Liver (tissue), 9 donors: ENCODE data around the gene TSPAN7. TPM values are rescaled to one million over a fixed set of nuclear protein-coding genes. Genes with fewer than 3 reads are reported as not detected.

ENCODE experiments used
- DNase-seq: peaks from one replicate; pipeline ENCODE4 v3.0.0-alpha.2; 2017; ENCODE audit warnings: low spot score
- H3K27ac ChIP-seq, 2 donors: one replicate each; pipeline ENCODE4 v1.7.0; 2013; ENCODE audit warnings: inconsistent platforms in 2 of 2, low read length in 2 of 2, control low read depth in 1 of 2, low read depth in 1 of 2, mild to moderate bottlenecking in 1 of 2
- H3K27me3 ChIP-seq, 4 donors: one replicate each; pipeline versions ENCODE4 v1.6.1 to v1.7.0; 2013; ENCODE audit warnings: low read length in 3 of 4, inconsistent platforms in 1 of 4, mild to moderate bottlenecking in 1 of 4, moderate library complexity in 1 of 4; ENCODE audit not compliant: control insufficient read depth in 4 of 4, insufficient read depth in 4 of 4
- H3K36me3 ChIP-seq, 4 donors: one replicate each; pipeline versions ENCODE4 v1.6.1 to v1.7.0; 2013; ENCODE audit warnings: low read length in 3 of 4, mild to moderate bottlenecking in 3 of 4, low read depth in 1 of 4, moderate library complexity in 1 of 4; ENCODE audit not compliant: control insufficient read depth in 4 of 4, insufficient read depth in 3 of 4
- H3K4me1 ChIP-seq, 4 donors: one replicate each; pipeline versions ENCODE4 v1.6.1 to v1.7.0; 2013; ENCODE audit warnings: low read length in 3 of 4, mild to moderate bottlenecking in 3 of 4, moderate library complexity in 1 of 4; ENCODE audit not compliant: control insufficient read depth in 4 of 4, insufficient read depth in 4 of 4
- H3K4me3 ChIP-seq, 3 donors: one replicate each; pipeline versions ENCODE4 v1.6.1 to v1.7.0; 2013; ENCODE audit warnings: low read length in 3 of 3, control low read depth in 1 of 3, low read depth in 1 of 3, mild to moderate bottlenecking in 1 of 3
- H3K9ac ChIP-seq, 2 donors: one replicate each; pipeline ENCODE4 v1.7.0; 2013; ENCODE audit warnings: low read length in 2 of 2, mild to moderate bottlenecking in 2 of 2, moderate library complexity in 2 of 2, control low read depth in 1 of 2, low read depth in 1 of 2
- H3K9me3 ChIP-seq, 4 donors: one replicate each; pipeline versions ENCODE4 v1.6.1 to v1.7.0; 2013; ENCODE audit warnings: low read length in 3 of 4; ENCODE audit not compliant: control insufficient read depth in 4 of 4
- ATF3 ChIP-seq: IDR thresholded peaks from 2 replicates; pipeline ENCODE4 v1.6.1; 2016; ENCODE audit warnings: antibody characterized with exemption
- CTCF ChIP-seq: fragments of 150-350 bp; IDR thresholded peaks from 2 replicates; pipeline ENCODE4 v1.5.1; 2017; ENCODE audit warnings: improper control_type of control experiment, low read depth, low read length; ENCODE audit not compliant: missing input control
- EGR1 ChIP-seq, 2 donors: IDR thresholded peaks; 2 replicates each; pipeline ENCODE4 v1.6.1; 2016 to 2018; ENCODE audit warnings: antibody characterized with exemption in 2 of 2, low read depth in 2 of 2
- FOXA1 ChIP-seq: IDR thresholded peaks from 2 replicates; pipeline ENCODE4 v1.6.1; 2016; ENCODE audit warnings: antibody characterized with exemption
- FOXA2 ChIP-seq: IDR thresholded peaks from 2 replicates; pipeline ENCODE4 v1.6.1; 2016; ENCODE audit warnings: antibody characterized with exemption
- GABPA ChIP-seq, 2 donors: IDR thresholded peaks in 1 of 2; conservative IDR thresholded peaks in 1 of 2; 2 replicates each; pipeline ENCODE4 v1.6.1; 2016; ENCODE audit warnings: antibody characterized with exemption in 2 of 2, mild to moderate bottlenecking in 1 of 2, moderate library complexity in 1 of 2
- HNF4A ChIP-seq, 2 donors: conservative IDR thresholded peaks; 2 replicates each; pipeline ENCODE4 v1.6.1; 2016; ENCODE audit warnings: antibody characterized with exemption in 2 of 2, mild to moderate bottlenecking in 2 of 2
- HNF4G ChIP-seq: IDR thresholded peaks from 2 replicates; pipeline ENCODE4 v1.6.1; 2016; ENCODE audit warnings: antibody characterized with exemption
- JUND ChIP-seq, 2 donors: IDR thresholded peaks; 2 replicates each; pipeline ENCODE4 v1.6.1; 2016; ENCODE audit warnings: antibody characterized with exemption in 2 of 2
- MAX ChIP-seq: IDR thresholded peaks from 2 replicates; pipeline ENCODE4 v1.6.1; 2016; ENCODE audit warnings: antibody characterized with exemption
- NR2F2 ChIP-seq: IDR thresholded peaks from 2 replicates; pipeline ENCODE4 v1.6.1; 2016; ENCODE audit warnings: antibody characterized with exemption
- RAD21 ChIP-seq, 2 donors: IDR thresholded peaks; 2 replicates each; pipeline ENCODE4 v1.6.1; 2016; ENCODE audit warnings: antibody characterized with exemption in 2 of 2, mild to moderate bottlenecking in 2 of 2
- REST ChIP-seq: IDR thresholded peaks from 2 replicates; pipeline ENCODE4 v1.6.1; 2016; ENCODE audit warnings: antibody characterized with exemption, mild to moderate bottlenecking
- RXRA ChIP-seq, 2 donors: IDR thresholded peaks; 2 replicates each; pipeline ENCODE4 v1.6.1; 2017 to 2018; ENCODE audit warnings: antibody characterized with exemption in 2 of 2, mild to moderate bottlenecking in 1 of 2
- SP1 ChIP-seq: IDR thresholded peaks from 2 replicates; pipeline ENCODE4 v1.6.1; 2018; ENCODE audit warnings: antibody characterized with exemption, mild to moderate bottlenecking
- TAF1 ChIP-seq: conservative IDR thresholded peaks from 2 replicates; pipeline ENCODE4 v1.6.1; 2016; ENCODE audit warnings: antibody characterized with exemption, mild to moderate bottlenecking
- YY1 ChIP-seq: IDR thresholded peaks from 2 replicates; pipeline ENCODE4 v1.6.1; 2016; ENCODE audit warnings: antibody characterized with exemption, mild to moderate bottlenecking
- ZBTB33 ChIP-seq: IDR thresholded peaks from 2 replicates; pipeline ENCODE4 v1.6.1; 2016; ENCODE audit warnings: antibody characterized with exemption
- WGBS: extraction: QIAGEN DNeasy Blood & Tissue Kit; methylation state at CpG from one replicate; pipeline ENCODE4 v1.1.7; 2013; 5-methylcytosine and 5-hydroxymethylcytosine counted together
- polyA plus RNA-seq, 2 donors: library from polyadenylated mRNA; stranded (reverse) in 1 of 2; unstranded in 1 of 2; fragments of 200-250 nt in 1 of 2; fragments of >200 nt in 1 of 2; fragmentation: Nextera tagmentation in 1 of 2; extraction: Ambion mirVana in 1 of 2; gene quantifications; one replicate each; pipeline versions ENCODE4 v1.2.1 to v1.2.3, GENCODE V29; 2013 to 2015
- total RNA-seq, 2 donors: library from RNA; depleted of rRNA; stranded (reverse); fragments of >200 nt; gene quantifications; one replicate each; pipeline ENCODE4 v1.2.3, GENCODE V29; 2014
- donor health status: healthy.
- donor health status: healthy.
- donor health status: healthy.
- donor health status: healthy.
- donor health status: healthy.

TSPAN7 gene
- total and polyA plus RNA-seq, 4 donors: 10.1 to 26.2 (median 17.6) TPM

GRCh38 chrX:38699121-38699520, 137.8 kb downstream of the TSPAN7 start:
- no peak overlapping the region for H3K4me3 ChIP-seq
- no peaks in the 10 kb centered on the region for H3K4me1 ChIP-seq
- no peak for DNase-seq
- H3K27ac ChIP-seq: no peak overlapping the region
- no peaks in the 10 kb centered on the region for H3K36me3 ChIP-seq
- WGBS: 92% methylated on average over 3 of the region's 3 CpGs
- TF ChIP-seq SP1: no peak
- no peak for TF ChIP-seq MAX
- TF ChIP-seq FOXA1: no peak
- TF ChIP-seq REST: no peak
- TF ChIP-seq HNF4A (conservative IDR thresholded peaks at IDR 0.05): no peak
- no peak for TF ChIP-seq YY1
- TF ChIP-seq FOXA2: no peak
- TF ChIP-seq NR2F2: no peak
- no peak for TF ChIP-seq RXRA (IDR thresholded peaks at IDR 0.05)
- no peak for TF ChIP-seq CTCF
- H3K27me3 ChIP-seq: no peaks in the 10 kb centered on the region
- H3K9ac ChIP-seq: no peak overlapping the region
- H3K9me3 ChIP-seq: no peaks in the 10 kb centered on the region

GRCh38 chrX:38699696-38700095, 138.4 kb downstream of the TSPAN7 start:
- no peaks in the 10 kb centered on the region for H3K9me3 ChIP-seq
- H3K4me1 ChIP-seq: no peaks in the 10 kb centered on the region
- no peak for DNase-seq
- no peaks in the 10 kb centered on the region for H3K27me3 ChIP-seq
- no peak overlapping the region for H3K27ac ChIP-seq
- WGBS: 76% methylated on average over 1 of the region's 1 CpG
- no peaks in the 10 kb centered on the region for H3K36me3 ChIP-seq
- H3K9ac ChIP-seq: no peak overlapping the region
- TF ChIP-seq EGR1 (IDR thresholded peaks at IDR 0.05; ENCODE audit: low read depth in 2 of 2) (no peak), GABPA (IDR thresholded peaks at IDR 0.05 in 1 of 2, conservative IDR thresholded peaks at IDR 0.05 in 1 of 2) (no peak), ATF3 (no peak), NR2F2 (no peak), HNF4G (no peak), SP1 (no peak), YY1 (no peak), ZBTB33 (no peak), TAF1 (no peak), CTCF (no peak), REST (no peak), FOXA2 (no peak), FOXA1 (no peak), JUND (IDR thresholded peaks at IDR 0.05) (no peak), RXRA (IDR thresholded peaks at IDR 0.05) (no peak), MAX (no peak), RAD21 (IDR thresholded peaks at IDR 0.05) (no peak), HNF4A (conservative IDR thresholded peaks at IDR 0.05) (no peak)
- no peak overlapping the region for H3K4me3 ChIP-seq
